ENCODE results near the gene THRB. TPM values are rescaled to one million over a fixed set of nuclear protein-coding genes. Genes with fewer than 3 reads are reported as not detected.

The THRB gene
- total RNA-seq, 1 donor from 2014 or later: 3.1 TPM

GRCh38 chr3:24088782-24089181 is 405.9 kb downstream of the THRB start:
- Histone ChIP-seq H3K27me3 (ENCODE audit: control insufficient read depth, insufficient read depth, low read length) (no peaks in the 10 kb centered on the region), H3K4me3 (ENCODE audit: low read depth, low read length) (no peak overlapping the region), H3K36me3 (ENCODE audit: control insufficient read depth, insufficient read depth, low read length) (no peaks in the 10 kb centered on the region)
- no peak for DNase-seq (ENCODE audit: low read depth)
- TF ChIP-seq CTCF (IDR thresholded peaks at IDR 0.05; ENCODE audit: insufficient read depth, low read length, poor library complexity, severe bottlenecking): peak; percentile 47

- H3K27me3 ChIP-seq (ENCODE audit: control insufficient read depth, insufficient read depth, low read length): no peaks in the 10 kb centered on the region
- H3K36me3 ChIP-seq (ENCODE audit: control insufficient read depth, insufficient read depth, low read length): no peaks in the 10 kb centered on the region
- no peak for DNase-seq (ENCODE audit: low read depth)
- H3K4me3 ChIP-seq (ENCODE audit: low read depth, low read length): no peak overlapping the region
- no peak for TF ChIP-seq CTCF (IDR thresholded peaks at IDR 0.05; ENCODE audit: insufficient read depth, low read length, poor library complexity, severe bottlenecking)
These were observed 407.2 kb downstream of the THRB start for GRCh38 chr3:24087469-24087868.

- no peaks in the 10 kb centered on the region for H3K27me3 ChIP-seq (ENCODE audit: control insufficient read depth, insufficient read depth, low read length)
- no peaks in the 10 kb centered on the region for H3K36me3 ChIP-seq (ENCODE audit: control insufficient read depth, insufficient read depth, low read length)
- H3K4me3 ChIP-seq (ENCODE audit: low read depth, low read length): no peak overlapping the region
- TF ChIP-seq CTCF (IDR thresholded peaks at IDR 0.05; ENCODE audit: insufficient read depth, low read length, poor library complexity, severe bottlenecking): no peak
- no peak for DNase-seq (ENCODE audit: low read depth)
These were observed 407.8 kb downstream of the THRB start for GRCh38 chr3:24086617-24087404.

- Histone ChIP-seq H3K36me3 (ENCODE audit: control insufficient read depth, insufficient read depth, low read length) (no peaks in the 10 kb centered on the region), H3K27me3 (ENCODE audit: control insufficient read depth, insufficient read depth, low read length) (no peaks in the 10 kb centered on the region), H3K4me3 (ENCODE audit: low read depth, low read length) (no peak overlapping the region)
- TF ChIP-seq CTCF (IDR thresholded peaks at IDR 0.05; ENCODE audit: insufficient read depth, low read length, poor library complexity, severe bottlenecking): no peak
- DNase-seq (ENCODE audit: low read depth): no peak
These were observed 408.4 kb downstream of the THRB start for GRCh38 chr3:24086206-24086605.

GRCh38 chr3:24072193-24072592 is 422.5 kb downstream of the THRB start:
- H3K27me3 ChIP-seq (ENCODE audit: control insufficient read depth, insufficient read depth, low read length): no peaks in the 10 kb centered on the region
- DNase-seq (ENCODE audit: low read depth): no peak
- no peaks in the 10 kb centered on the region for H3K36me3 ChIP-seq (ENCODE audit: control insufficient read depth, insufficient read depth, low read length)
- no peak for TF ChIP-seq CTCF (IDR thresholded peaks at IDR 0.05; ENCODE audit: insufficient read depth, low read length, poor library complexity, severe bottlenecking)
- H3K4me3 ChIP-seq (ENCODE audit: low read depth, low read length): no peak overlapping the region

- no peaks in the 10 kb centered on the region for H3K36me3 ChIP-seq (ENCODE audit: control insufficient read depth, insufficient read depth, low read length)
- no peaks in the 10 kb centered on the region for H3K27me3 ChIP-seq (ENCODE audit: control insufficient read depth, insufficient read depth, low read length)
- no peak for DNase-seq (ENCODE audit: low read depth)
- TF ChIP-seq CTCF (IDR thresholded peaks at IDR 0.05; ENCODE audit: insufficient read depth, low read length, poor library complexity, severe bottlenecking): peak; percentile 31
- H3K4me3 ChIP-seq (ENCODE audit: low read depth, low read length): no peak overlapping the region
These were observed 425.6 kb downstream of the THRB start for GRCh38 chr3:24069045-24069444.
